Adrenal gland (tissue), 5 donors: ENCODE results near the gene SCFD1.

Experiments used
- POLR2A ChIP-seq, 2 donors: fragments of 450-650 bp; IDR thresholded peaks; one replicate each; pipeline ENCODE4 v1.6.1; 2017; ENCODE audit warnings: antibody characterized with exemption in 2 of 2, mild to moderate bottlenecking in 2 of 2, moderate library complexity in 1 of 2
- TF ChIP-seq, protein P1 (sequence below), 6 experiments: fragments of 450-650 bp in 4 of 6; fragments of 200-600 bp in 2 of 6; sonication (generic) in 1 of 6; IDR thresholded peaks; 1 replicate in 5 of 6; 2 replicates in 1 of 6; pipeline versions ENCODE4 v1.5.1 to v1.8.0; 2016 to 2021; ENCODE audit warnings: antibody characterized with exemption in 6 of 6, mild to moderate bottlenecking in 2 of 6, moderate library complexity in 1 of 6
- donor health status: DM: no; HTN: no; CAD: no.

GRCh38 chr14:30770376-30770775 is 148.3 kb downstream of the SCFD1 start:
- TF ChIP-seq, protein P1, sequence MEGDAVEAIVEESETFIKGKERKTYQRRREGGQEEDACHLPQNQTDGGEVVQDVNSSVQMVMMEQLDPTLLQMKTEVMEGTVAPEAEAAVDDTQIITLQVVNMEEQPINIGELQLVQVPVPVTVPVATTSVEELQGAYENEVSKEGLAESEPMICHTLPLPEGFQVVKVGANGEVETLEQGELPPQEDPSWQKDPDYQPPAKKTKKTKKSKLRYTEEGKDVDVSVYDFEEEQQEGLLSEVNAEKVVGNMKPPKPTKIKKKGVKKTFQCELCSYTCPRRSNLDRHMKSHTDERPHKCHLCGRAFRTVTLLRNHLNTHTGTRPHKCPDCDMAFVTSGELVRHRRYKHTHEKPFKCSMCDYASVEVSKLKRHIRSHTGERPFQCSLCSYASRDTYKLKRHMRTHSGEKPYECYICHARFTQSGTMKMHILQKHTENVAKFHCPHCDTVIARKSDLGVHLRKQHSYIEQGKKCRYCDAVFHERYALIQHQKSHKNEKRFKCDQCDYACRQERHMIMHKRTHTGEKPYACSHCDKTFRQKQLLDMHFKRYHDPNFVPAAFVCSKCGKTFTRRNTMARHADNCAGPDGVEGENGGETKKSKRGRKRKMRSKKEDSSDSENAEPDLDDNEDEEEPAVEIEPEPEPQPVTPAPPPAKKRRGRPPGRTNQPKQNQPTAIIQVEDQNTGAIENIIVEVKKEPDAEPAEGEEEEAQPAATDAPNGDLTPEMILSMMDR (IDR thresholded peaks at IDR 0.05), result no peak
- TF ChIP-seq POLR2A (IDR thresholded peaks at IDR 0.05), result no peak
